PC-9 (cell line): ENCODE data around the gene HLX. TPM values are rescaled to one million over a fixed set of nuclear protein-coding genes. Genes with fewer than 3 reads are reported as not detected.

ENCODE experiments used
- BruUV-seq: library from RNA; stranded (reverse); fragments of 400-500 nt; replicated peaks from 2 replicates; lab custom pipeline; 2021; lab: Mats Ljungman, UMichigan
- CTCF ChIA-PET: fragments of 300-600 bp; sonication (Branson Sonifier 250); formaldehyde crosslinking; loops from one replicate; lab custom pipeline; 2022; ENCODE audit warnings: antibody characterized with exemption; lab: Charles Lee
- POLR2A ChIA-PET: fragments of 300-600 bp; sonication (Branson Sonifier 250); formaldehyde crosslinking; loops from one replicate; lab custom pipeline; 2022; ENCODE audit warnings: antibody characterized with exemption; ENCODE audit not compliant: unreplicated experiment; lab: Charles Lee
- DNase-seq, 2 experiments: peaks; one replicate each; pipeline versions ENCODE4 v3.0.0 to v3.0.0-alpha.2; 2015 to 2022; ENCODE audit warnings: mixed read lengths in 1 of 2
- H2AFZ ChIP-seq: fragments of 200-600 bp; sonication (generic); 2 replicates; pipeline ENCODE4 v1.8.1; 2017; ENCODE audit warnings: antibody characterized with exemption
- H3F3A ChIP-seq: fragments of 200-600 bp; sonication (generic); 2 replicates; pipeline ENCODE4 v1.8.1; 2017; ENCODE audit warnings: antibody characterized with exemption, mild to moderate bottlenecking, low read depth; ENCODE audit not compliant: insufficient read depth
- H3K27ac ChIP-seq: fragments of 200-600 bp; sonication (generic); 2 replicates; pipeline ENCODE4 v1.6.1; 2016; ENCODE audit warnings: mixed run types
- H3K27me3 ChIP-seq: fragments of 200-600 bp; sonication (generic); 2 replicates; pipeline ENCODE4 v1.6.1; 2016; ENCODE audit warnings: low read depth, mixed run types; ENCODE audit not compliant: insufficient read depth
- H3K36me3 ChIP-seq: fragments of 200-600 bp; sonication (generic); 2 replicates; pipeline ENCODE4 v1.6.1; 2016; ENCODE audit warnings: low read depth, mixed run types
- H3K4me1 ChIP-seq: fragments of 200-600 bp; sonication (generic); replicated peaks from 2 replicates; pipeline ENCODE4 v1.6.1; 2016; ENCODE audit warnings: mixed run types; ENCODE audit not compliant: insufficient read depth
- H3K4me2 ChIP-seq: fragments of 200-600 bp; sonication (generic); 2 replicates; pipeline ENCODE4 v1.6.1; 2017; ENCODE audit warnings: mixed run types
- H3K4me3 ChIP-seq: fragments of 200-600 bp; sonication (generic); 2 replicates; pipeline ENCODE4 v1.6.1; 2016; ENCODE audit warnings: mixed run types
- H3K79me2 ChIP-seq: fragments of 200-600 bp; sonication (generic); 2 replicates; pipeline ENCODE4 v1.6.1; 2017; ENCODE audit warnings: low read depth, mixed run types
- H3K9me2 ChIP-seq: fragments of 200-600 bp; sonication (generic); 2 replicates; pipeline ENCODE4 v1.8.1; 2017; ENCODE audit warnings: mild to moderate bottlenecking; ENCODE audit not compliant: insufficient read depth
- H3K9me3 ChIP-seq: fragments of 200-600 bp; sonication (generic); 2 replicates; pipeline ENCODE4 v1.8.1; 2016; ENCODE audit warnings: low read depth; ENCODE audit not compliant: insufficient read depth
- H4K20me1 ChIP-seq: fragments of 200-600 bp; sonication (generic); 2 replicates; pipeline ENCODE4 v1.8.1; 2017; ENCODE audit not compliant: insufficient read depth
- CTCF ChIP-seq: fragments of 200-600 bp; sonication (generic); conservative IDR thresholded peaks from 2 replicates; pipeline ENCODE4 v1.6.1; 2017; ENCODE audit warnings: mixed run types, antibody characterized with exemption, mild to moderate bottlenecking, moderate library complexity
- EZH2 ChIP-seq: fragments of 200-600 bp; sonication (generic); IDR thresholded peaks from 2 replicates; pipeline ENCODE4 v1.8.0; 2017; ENCODE audit warnings: antibody characterized with exemption, low read depth
- intact Hi-C: fragments of 100-400 bp; cut with micrococcal nuclease; formaldehyde crosslinking; loops from one replicate; pipeline ENCODE4 v1.10.0; 2022; ENCODE audit not compliant: unreplicated experiment
- total RNA-seq: library from RNA; stranded (reverse); gene quantifications from 2 replicates; pipeline ENCODE4 v1.2.3, GENCODE V29; 2021

Gene HLX
- total RNA-seq, 1 experiment from 2014 or later = 1.1 TPM

- no peak for TF ChIP-seq CTCF
- no peak for TF ChIP-seq EZH2
- Histone ChIP-seq H4K20me1 (no peaks in the 10 kb centered on the region), H3K4me3 (no peak overlapping the region), H3K27ac (no peak overlapping the region), H3F3A (no peaks in the 10 kb centered on the region), H3K79me2 (no peaks in the 10 kb centered on the region), H3K9me3 (no peaks in the 10 kb centered on the region), H3K4me1 (no peaks in the 10 kb centered on the region), H3K36me3 (no peaks in the 10 kb centered on the region), H3K4me2 (no peak overlapping the region), H3K9me2 (no peaks in the 10 kb centered on the region), H3K27me3 (peaks cover 15% of the 10 kb centered on the region), H2AFZ (no peak overlapping the region)
- intact Hi-C loops = no loop called here
- ChIA-PET CTCF (no interaction called here), POLR2A (no interaction called here)
- DNase-seq = no peak
- BruUV-seq = no TSS peak
Measured at GRCh38 chr1:220891224-220892085, 12.2 kb downstream of the HLX start.

GRCh38 chr1:220892086-220892376, 12.8 kb downstream of the HLX start:
- Histone ChIP-seq H3K9me2 (no peaks in the 10 kb centered on the region), H3K4me2 (no peak overlapping the region), H3F3A (no peaks in the 10 kb centered on the region), H3K4me3 (no peak overlapping the region), H3K27ac (no peak overlapping the region), H3K36me3 (no peaks in the 10 kb centered on the region), H3K9me3 (no peaks in the 10 kb centered on the region), H3K27me3 (peaks cover 15% of the 10 kb centered on the region), H2AFZ (no peak overlapping the region), H3K4me1 (no peaks in the 10 kb centered on the region), H3K79me2 (no peaks in the 10 kb centered on the region), H4K20me1 (no peaks in the 10 kb centered on the region)
- ChIA-PET CTCF (no interaction called here), POLR2A (interaction anchor here (0.6 kb wide), 1 partner anchor 297 kb away, joined by 4 read pairs; no protein-coding TSS in a partner anchor)
- BruUV-seq = no TSS peak
- no peak for DNase-seq
- TF ChIP-seq EZH2 = no peak
- TF ChIP-seq CTCF = no peak
- intact Hi-C loops = no loop called here

- intact Hi-C loops = no loop called here
- H3K27me3 ChIP-seq = peaks cover 15% of the 10 kb centered on the region
- no peak for DNase-seq
Measured at GRCh38 chr1:220892997-220893700, 13.9 kb downstream of the HLX start.

More at GRCh38 chr1:220892997-220893700, 13.9 kb downstream of the HLX start:
- Histone ChIP-seq H2AFZ (no peak overlapping the region; the same call in 1 of the 2 replicates), H3K9me2 (no peaks in the 10 kb centered on the region), H3K4me1 (no peaks in the 10 kb centered on the region), H4K20me1 (no peaks in the 10 kb centered on the region), H3K79me2 (no peaks in the 10 kb centered on the region), H3K9me3 (no peaks in the 10 kb centered on the region), H3K4me3 (no peak overlapping the region), H3K4me2 (no peak overlapping the region), H3F3A (no peaks in the 10 kb centered on the region), H3K27ac (no peak overlapping the region), H3K36me3 (no peaks in the 10 kb centered on the region)
- ChIA-PET CTCF (no interaction called here), POLR2A (no interaction called here)
- no TSS peak for BruUV-seq
- TF ChIP-seq EZH2 (no peak), CTCF (no peak)
